ENCODE data around the gene SMPD1.
"Not testable (repeated sequence)": the region's sequence is repeated elsewhere in the genome, so short reads cannot be mapped to it uniquely, and the experiment has no call there.

Gene SMPD1

GRCh38 chr11:6362873-6363678 is 27.2 kb upstream of the SMPD1 start:
- in situ Hi-C loops (cut with HindIII; ENCODE audit: low pct_unique_long_range_greater_than_20kb, low sequenced_read_pairs) = no loop called here
- peak; percentile 36 to 79 for DNase-seq (ENCODE audit: low read depth in 1 of 2, low spot score in 1 of 2)
- TF ChIP-seq JUND (IDR thresholded peaks at IDR 0.05; ENCODE audit: low read depth) = no peak

- DNase-seq (ENCODE audit: low read depth in 1 of 2, low spot score in 1 of 2) = peak in 1 of 2 experiments; percentile 39
- in situ Hi-C loops (cut with HindIII; ENCODE audit: low pct_unique_long_range_greater_than_20kb, low sequenced_read_pairs) = no loop called here
- no peak for TF ChIP-seq JUND (IDR thresholded peaks at IDR 0.05; ENCODE audit: low read depth)
Measured at GRCh38 chr11:6365659-6366058, 24.6 kb upstream of the SMPD1 start.

- in situ Hi-C loops (cut with HindIII; ENCODE audit: low pct_unique_long_range_greater_than_20kb, low sequenced_read_pairs) = no loop called here
- DNase-seq (ENCODE audit: low read depth in 1 of 2, low spot score in 1 of 2) = no peak
Measured at GRCh38 chr11:6371825-6372224, 18.4 kb upstream of the SMPD1 start.

GRCh38 chr11:6377902-6378639 is 12.2 kb upstream of the SMPD1 start:
- TF ChIP-seq JUND (IDR thresholded peaks at IDR 0.05; ENCODE audit: low read depth) = no peak
- in situ Hi-C loops (cut with HindIII; ENCODE audit: low pct_unique_long_range_greater_than_20kb, low sequenced_read_pairs) = no loop called here
- DNase-seq (ENCODE audit: low read depth in 1 of 2, low spot score in 1 of 2) = no peak

More at GRCh38 chr11:6371825-6372224, 18.4 kb upstream of the SMPD1 start:
- TF ChIP-seq JUND (IDR thresholded peaks at IDR 0.05; ENCODE audit: low read depth) = no peak

- in situ Hi-C loops (cut with HindIII; ENCODE audit: low pct_unique_long_range_greater_than_20kb, low sequenced_read_pairs) = no loop called here
- DNase-seq (ENCODE audit: low read depth in 1 of 2, low spot score in 1 of 2) = no peak
- no peak for TF ChIP-seq JUND (IDR thresholded peaks at IDR 0.05; ENCODE audit: low read depth)
Measured at GRCh38 chr11:6378640-6378989, 11.7 kb upstream of the SMPD1 start.

- DNase-seq (ENCODE audit: low read depth in 1 of 2, low spot score in 1 of 2) = no peak
- no peak for TF ChIP-seq JUND (IDR thresholded peaks at IDR 0.05; ENCODE audit: low read depth)
- in situ Hi-C loops (cut with HindIII; ENCODE audit: low pct_unique_long_range_greater_than_20kb, low sequenced_read_pairs) = no loop called here
Measured at GRCh38 chr11:6385046-6385777, 5.1 kb upstream of the SMPD1 start.

GRCh38 chr11:6387811-6388599 is 2.3 kb upstream of the SMPD1 start:
- in situ Hi-C loops (cut with HindIII; ENCODE audit: low pct_unique_long_range_greater_than_20kb, low sequenced_read_pairs) = no loop called here
- DNase-seq (ENCODE audit: low read depth in 1 of 2, low spot score in 1 of 2) = no peak
- TF ChIP-seq JUND (IDR thresholded peaks at IDR 0.05; ENCODE audit: low read depth) = no peak

GRCh38 chr11:6388748-6389147 is 1.5 kb upstream of the SMPD1 start:
- no peak for DNase-seq (ENCODE audit: low read depth in 1 of 2, low spot score in 1 of 2)
- no peak for TF ChIP-seq JUND (IDR thresholded peaks at IDR 0.05; ENCODE audit: low read depth)
- in situ Hi-C loops (cut with HindIII; ENCODE audit: low pct_unique_long_range_greater_than_20kb, low sequenced_read_pairs) = no loop called here

- in situ Hi-C loops (cut with HindIII; ENCODE audit: low pct_unique_long_range_greater_than_20kb, low sequenced_read_pairs) = no loop called here
- TF ChIP-seq JUND (IDR thresholded peaks at IDR 0.05; ENCODE audit: low read depth) = no peak
Measured at GRCh38 chr11:6390718-6391469, 620 bp downstream of the SMPD1 start.

GRCh38 chr11:6391537-6392134 is 1.4 kb downstream of the SMPD1 start:
- DNase-seq (ENCODE audit: low read depth in 1 of 2, low spot score in 1 of 2) = no peak
- in situ Hi-C loops (cut with HindIII; ENCODE audit: low pct_unique_long_range_greater_than_20kb, low sequenced_read_pairs) = no loop called here
- no peak for TF ChIP-seq JUND (IDR thresholded peaks at IDR 0.05; ENCODE audit: low read depth)

More at GRCh38 chr11:6390718-6391469, 620 bp downstream of the SMPD1 start:
- no peak for DNase-seq (ENCODE audit: low read depth in 1 of 2, low spot score in 1 of 2)

GRCh38 chr11:6392251-6392650 is 2.0 kb downstream of the SMPD1 start:
- DNase-seq (ENCODE audit: low read depth in 1 of 2, low spot score in 1 of 2); in situ Hi-C loops (cut with HindIII; ENCODE audit: low pct_unique_long_range_greater_than_20kb, low sequenced_read_pairs): not testable (repeated sequence)

Measured in T47D (cell line).